DMS53 (cell line): ENCODE measurements around the gene SLC9A9.

Experiments
- DNase-seq: peaks from one replicate; lab custom pipeline; 2025; lab: John Stamatoyannopoulos, UW

Gene SLC9A9

GRCh38 chr3:143597774-143598652 is 250.3 kb downstream of the SLC9A9 start:
- peak; percentile 72 for DNase-seq

DNA sequence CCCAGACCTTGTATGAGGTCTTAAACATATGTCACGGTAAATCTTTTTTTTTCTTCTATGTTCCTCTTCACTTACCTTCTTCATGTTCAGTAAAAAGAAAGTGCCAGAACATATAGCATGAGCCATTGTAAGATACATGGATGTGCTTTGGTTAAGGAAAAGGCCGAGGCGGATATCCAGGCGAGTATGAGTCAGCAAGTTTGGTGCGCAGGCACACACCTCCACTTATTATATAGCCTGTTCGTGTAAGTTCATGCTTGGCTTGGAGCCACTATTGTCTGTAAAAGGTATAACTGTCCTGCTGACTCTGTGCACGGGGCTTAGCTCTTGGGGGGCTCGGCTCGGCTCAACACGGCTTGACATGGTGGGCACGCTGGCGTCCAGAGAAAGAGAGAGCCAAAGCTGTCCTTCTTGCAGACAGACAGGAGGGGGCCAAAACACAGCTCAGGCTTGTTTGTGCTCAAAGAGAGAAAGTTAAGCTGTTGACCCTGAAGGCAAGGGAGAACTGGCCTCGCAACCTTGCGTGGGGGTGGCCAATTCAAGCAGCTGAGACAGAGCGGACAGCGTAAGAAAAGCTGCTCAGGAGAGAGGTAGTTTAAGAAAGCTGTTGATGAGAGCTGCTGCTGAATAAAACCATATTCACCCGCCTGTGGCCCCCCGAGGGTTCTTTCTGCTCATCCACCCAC is 251.2 kb downstream of the SLC9A9 start:
- peak; percentile 4 for DNase-seq

DNA sequence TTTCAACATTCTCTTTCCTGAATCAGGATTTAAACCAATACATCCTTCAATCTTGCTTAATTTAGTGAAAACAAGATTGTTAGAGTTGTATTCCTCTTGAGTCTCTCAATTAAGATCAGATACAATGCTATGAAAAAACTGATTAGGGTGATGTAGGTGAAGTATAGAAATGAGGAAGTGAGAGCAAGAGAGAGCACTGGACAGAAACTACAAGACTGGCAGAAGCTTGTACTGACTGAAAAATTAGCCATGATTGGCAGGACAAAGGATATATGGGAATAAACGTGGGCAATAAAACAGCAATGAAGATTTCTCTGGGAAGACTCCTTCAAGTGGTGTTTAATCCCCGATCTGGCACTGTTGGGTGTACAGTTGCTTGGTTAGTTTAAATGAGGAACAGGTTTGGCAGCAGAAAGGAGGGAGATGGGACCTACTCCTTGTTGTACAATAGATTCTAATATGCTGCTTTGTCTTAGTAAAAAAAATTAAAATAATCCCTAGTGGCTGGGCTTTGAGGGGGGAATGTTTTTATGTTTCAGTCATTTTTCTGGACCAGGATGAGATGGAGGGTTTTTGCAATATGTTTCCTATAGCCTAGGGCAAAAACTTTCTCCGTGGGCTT is 252.7 kb downstream of the SLC9A9 start:
- DNase-seq: peak; percentile 16

DNA sequence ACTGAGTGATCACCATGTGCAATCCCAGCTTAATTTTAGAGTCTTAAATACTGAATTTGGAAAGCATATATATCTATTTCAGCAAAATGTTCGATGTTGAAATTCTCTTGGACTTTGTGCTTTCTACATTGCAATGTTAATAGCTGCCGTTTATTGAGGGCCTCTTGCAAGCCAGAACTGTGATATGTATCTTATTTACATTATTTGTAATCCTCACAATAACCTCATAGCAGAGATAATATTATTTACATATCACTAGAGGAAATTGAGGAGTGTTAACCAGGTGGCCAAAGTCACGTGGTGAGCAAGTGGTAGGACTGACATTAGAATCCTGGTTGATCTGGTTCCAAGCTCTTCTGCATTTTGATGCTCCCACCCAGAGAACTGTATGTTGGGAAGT is 254.1 kb downstream of the SLC9A9 start:
- DNase-seq: peak; percentile 80

GRCh38 chr3:143590660-143591059 is 257.6 kb downstream of the SLC9A9 start:
- no peak for DNase-seq

DNA sequence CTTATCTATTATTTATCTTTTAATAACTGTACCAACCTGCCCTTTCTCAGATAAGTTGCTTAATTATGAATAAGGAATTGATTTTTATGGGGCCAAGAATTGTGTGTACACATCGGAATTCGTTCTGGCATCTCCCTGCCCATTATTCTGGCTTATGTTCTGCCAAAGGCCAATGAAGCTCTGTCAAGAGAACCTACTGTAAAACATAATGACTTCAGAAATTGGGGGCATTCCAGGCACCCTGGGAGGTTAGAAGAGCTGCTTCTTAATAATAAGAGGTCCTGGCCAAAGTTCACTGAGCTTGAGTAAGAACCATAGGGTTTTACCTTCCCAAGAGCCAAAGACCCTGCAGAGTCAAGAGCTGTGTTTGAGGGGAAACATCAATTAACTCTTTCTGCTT is 261.7 kb downstream of the SLC9A9 start:
- DNase-seq: no peak

- no peak for DNase-seq
Observed at GRCh38 chr3:143585720-143586456, 262.4 kb downstream of the SLC9A9 start.

- DNase-seq: no peak
Observed at GRCh38 chr3:143584474-143584873, 263.8 kb downstream of the SLC9A9 start.

- no peak for DNase-seq
Observed at GRCh38 chr3:143581972-143582722, 266.1 kb downstream of the SLC9A9 start.

- no peak for DNase-seq
Observed at GRCh38 chr3:143578810-143579435, 269.3 kb downstream of the SLC9A9 start.

- DNase-seq: no peak
Observed at GRCh38 chr3:143576568-143577270, 271.5 kb downstream of the SLC9A9 start.

GRCh38 chr3:143574933-143575332 is 273.3 kb downstream of the SLC9A9 start:
- no peak for DNase-seq

DNA sequence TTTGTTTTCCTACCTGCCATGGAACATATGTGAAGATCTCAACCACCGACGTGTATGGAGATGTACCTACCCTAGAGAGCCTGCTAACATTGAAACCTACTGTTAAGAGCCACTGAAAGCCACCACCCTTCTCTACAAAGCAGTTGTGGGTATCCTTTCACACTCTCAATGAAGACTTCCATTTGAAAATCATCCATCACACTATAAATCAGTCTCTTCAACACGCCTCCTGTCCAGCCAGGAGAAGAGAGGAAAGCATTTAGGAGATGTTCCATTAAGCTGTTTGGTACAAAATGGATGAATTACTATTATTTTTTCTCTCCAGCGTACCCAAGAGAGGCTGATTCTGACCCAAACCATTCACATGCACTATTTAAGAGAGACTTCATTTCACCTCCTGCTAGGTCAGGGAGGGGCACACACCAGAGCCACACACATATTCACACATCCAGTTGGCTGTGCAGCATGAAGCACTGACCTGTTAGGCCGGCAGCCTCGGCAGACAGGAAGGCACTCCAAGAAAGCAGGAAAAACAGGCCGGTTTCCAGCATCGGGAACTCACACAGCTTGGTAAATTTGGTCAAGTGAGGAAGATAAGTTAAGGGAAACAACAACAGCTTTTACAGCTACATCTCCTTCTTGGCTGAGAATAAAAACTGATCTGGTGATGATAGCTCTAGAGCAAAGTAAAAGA is 274.5 kb downstream of the SLC9A9 start:
- no peak for DNase-seq

DNA sequence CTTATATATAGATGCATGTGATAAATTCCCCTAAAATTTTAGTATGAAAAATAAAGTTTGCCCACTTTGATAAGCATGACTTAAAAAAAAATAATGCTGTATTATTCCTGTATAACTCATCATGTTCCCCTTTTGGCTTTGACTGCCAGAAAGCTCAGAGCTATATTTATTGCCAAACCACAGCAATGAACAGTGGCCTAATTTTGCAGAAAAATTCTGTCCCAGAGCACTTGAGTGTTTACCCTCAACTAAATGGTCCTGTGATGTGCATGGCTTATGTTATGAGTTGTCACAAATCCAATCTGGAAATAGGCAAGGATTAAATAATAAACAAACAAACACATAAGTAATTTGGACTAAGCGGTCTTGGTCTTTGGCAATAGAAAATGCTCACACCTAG is 276.7 kb downstream of the SLC9A9 start:
- no peak for DNase-seq

- no peak for DNase-seq
Observed at GRCh38 chr3:143567823-143568222, 280.4 kb downstream of the SLC9A9 start.

DNA sequence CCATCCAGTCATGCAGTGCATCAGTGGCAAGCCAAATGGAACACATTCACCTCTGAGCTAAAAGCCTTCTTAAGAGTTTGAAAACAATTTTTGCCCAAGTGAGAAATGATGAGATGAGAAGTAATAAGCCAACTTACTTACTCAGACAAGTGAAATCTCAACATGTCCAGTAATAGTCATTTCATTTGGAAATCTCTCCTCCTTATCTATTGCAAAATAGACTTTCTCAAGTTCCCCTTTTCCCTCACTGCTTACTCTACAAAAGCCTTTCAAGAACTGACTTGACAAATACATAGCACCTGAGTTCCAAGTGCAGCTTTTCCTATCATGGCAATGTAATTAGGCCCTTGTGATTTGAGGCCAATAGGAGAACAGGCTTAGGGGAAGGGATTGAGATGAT is 282.3 kb downstream of the SLC9A9 start:
- DNase-seq: peak; percentile 20

GRCh38 chr3:143563786-143564185 is 284.5 kb downstream of the SLC9A9 start:
- peak; percentile 2 for DNase-seq

- DNase-seq: peak; percentile 5
Observed at GRCh38 chr3:143562789-143563188, 285.5 kb downstream of the SLC9A9 start.

DNA sequence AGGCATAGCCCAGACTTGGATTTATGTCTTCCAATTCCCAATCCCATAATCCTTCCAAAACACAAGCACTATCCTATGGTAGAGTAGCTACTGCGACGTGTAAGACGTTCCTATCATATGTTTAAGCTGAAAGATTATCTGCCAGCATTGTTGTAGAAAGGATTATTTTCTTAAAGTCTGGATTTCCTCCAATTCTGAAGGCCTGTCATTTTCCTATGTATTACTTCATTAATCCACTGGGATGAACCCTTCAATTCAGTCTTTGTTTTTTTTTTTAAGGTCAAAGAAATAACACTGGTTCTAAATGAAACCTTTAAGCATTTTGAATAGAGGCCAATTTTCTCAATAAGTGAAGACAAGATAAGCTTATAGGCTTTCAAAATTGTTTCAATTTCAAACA is 289.0 kb downstream of the SLC9A9 start:
- no peak for DNase-seq

DNA sequence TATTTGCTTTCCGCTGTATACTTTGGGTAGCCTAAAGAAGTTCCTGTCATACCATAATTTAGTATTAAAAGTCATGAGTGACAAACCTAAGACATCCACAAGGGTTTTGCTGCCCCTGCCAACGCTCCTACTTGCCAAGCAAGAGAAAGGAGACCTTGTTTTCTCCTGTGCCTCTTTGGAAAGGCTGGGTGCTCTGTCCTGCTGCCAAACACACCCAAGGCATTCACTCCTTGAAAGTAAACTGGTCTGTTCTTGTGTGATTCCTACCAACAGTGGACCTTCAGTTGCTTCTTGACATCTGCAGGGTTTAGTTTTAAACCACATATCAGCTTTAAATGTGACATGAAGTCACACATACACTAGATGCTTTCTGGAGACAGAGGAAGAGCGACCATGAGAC is 295.4 kb downstream of the SLC9A9 start:
- DNase-seq: no peak
